OCI-LY7 (cell line): ENCODE results near the gene RNF213. TPM values are rescaled to one million over a fixed set of nuclear protein-coding genes. Genes with fewer than 3 reads are reported as not detected.

ENCODE experiments used
- BruUV-seq: library from RNA; stranded (reverse); fragments of 400-500 nt; replicated peaks from 2 replicates; lab custom pipeline; 2021; lab: Mats Ljungman, UMichigan
- CTCF ChIA-PET: fragments of 300-600 bp; sonication (Branson Sonifier 250); formaldehyde crosslinking; loops from one replicate; lab custom pipeline; 2022; ENCODE audit warnings: antibody characterized with exemption; ENCODE audit not compliant: unreplicated experiment; lab: Charles Lee
- POLR2A ChIA-PET: fragments of 300-600 bp; sonication (Branson Sonifier 250); formaldehyde crosslinking; loops from one replicate; lab custom pipeline; 2022; ENCODE audit warnings: antibody characterized with exemption; lab: Charles Lee
- DNase-seq: peaks from one replicate; pipeline ENCODE4 v3.0.0-alpha.2; 2015; ENCODE audit warnings: low spot score
- H2AFZ ChIP-seq: fragments of 200-600 bp; sonication (generic), shearing (Covaris generic); 2 replicates; pipeline ENCODE4 v1.6.1; 2014; ENCODE audit warnings: mild to moderate bottlenecking, antibody characterized with exemption, low read length, moderate library complexity
- H3K27ac ChIP-seq: fragments of 200-600 bp; sonication (generic); 2 replicates; pipeline ENCODE4 v1.5.1; 2014; ENCODE audit warnings: mixed run types, low read depth, mild to moderate bottlenecking, moderate library complexity, low read length, inconsistent platforms; ENCODE audit not compliant: poor library complexity, severe bottlenecking
- H3K36me3 ChIP-seq: fragments of 200-600 bp; sonication (generic); 2 replicates; pipeline ENCODE4 v1.6.1; 2014; ENCODE audit warnings: mild to moderate bottlenecking, antibody characterized with exemption, low read length, moderate library complexity, mixed read lengths; ENCODE audit not compliant: insufficient read depth
- H3K4me1 ChIP-seq: fragments of 200-600 bp; sonication (generic); 2 replicates; pipeline ENCODE4 v1.5.1; 2014; ENCODE audit warnings: mild to moderate bottlenecking, low read length; ENCODE audit not compliant: insufficient read depth, poor library complexity, severe bottlenecking
- H3K4me2 ChIP-seq: fragments of 200-600 bp; sonication (generic); 2 replicates; pipeline ENCODE4 v1.6.1; 2014; ENCODE audit warnings: mild to moderate bottlenecking, low read length
- H3K4me3 ChIP-seq: fragments of 200-600 bp; sonication (generic); 2 replicates; pipeline ENCODE4 v1.5.1; 2014; ENCODE audit warnings: mild to moderate bottlenecking, low read depth, low read length; ENCODE audit not compliant: poor library complexity, severe bottlenecking
- H3K79me2 ChIP-seq: fragments of 200-600 bp; sonication (generic); 2 replicates; pipeline ENCODE4 v1.6.1; 2016; ENCODE audit warnings: low read depth, mild to moderate bottlenecking, low read length, moderate library complexity, mixed read lengths; ENCODE audit not compliant: insufficient read depth
- H3K9me2 ChIP-seq: fragments of 200-600 bp; sonication (generic); 2 replicates; pipeline ENCODE4 v1.6.1; 2016; ENCODE audit warnings: mild to moderate bottlenecking, low read length, mixed read lengths; ENCODE audit not compliant: insufficient read depth
- H3K9me3 ChIP-seq: fragments of 200-600 bp; sonication (generic); 2 replicates; pipeline ENCODE4 v1.6.1; 2014; ENCODE audit warnings: mild to moderate bottlenecking, mixed run types, low read length, mixed read lengths
- H4K20me1 ChIP-seq: fragments of 200-600 bp; sonication (generic); 2 replicates; pipeline ENCODE4 v1.6.1; 2014; ENCODE audit warnings: mild to moderate bottlenecking, antibody characterized with exemption, low read length, moderate library complexity, mixed read lengths; ENCODE audit not compliant: insufficient read depth
- CTCF ChIP-seq: fragments of 200-600 bp; sonication (generic); conservative IDR thresholded peaks from 2 replicates; pipeline ENCODE4 v1.5.1; 2014; ENCODE audit warnings: mild to moderate bottlenecking, antibody characterized with exemption, low read length, moderate library complexity, mixed read lengths
- EZH2phosphoT487 ChIP-seq: fragments of 200-600 bp; sonication (generic); IDR thresholded peaks from 2 replicates; pipeline ENCODE4 v1.6.1; 2018; ENCODE audit warnings: low read depth, borderline replicate concordance, mild to moderate bottlenecking, mixed run types, antibody characterized with exemption, low read length, moderate library complexity, mixed read lengths
- intact Hi-C: fragments of 100-400 bp; cut with micrococcal nuclease; formaldehyde crosslinking; loops from one replicate; pipeline ENCODE4 v1.10.0; 2022; ENCODE audit not compliant: unreplicated experiment
- total RNA-seq, 2 experiments: library from RNA; depleted of rRNA in 1 of 2; stranded (reverse); fragments of >200 nt in 1 of 2; shearing (Covaris generic) in 1 of 2; gene quantifications; 2 replicates each; pipeline ENCODE4 v1.2.3, GENCODE V29; 2014 to 2022

RNF213 gene
- total RNA-seq, 2 experiments from 2014 or later: 58.8 to 68.6 TPM

GRCh38 chr17:80374732-80375585, 114.3 kb downstream of the RNF213 start:
- ChIA-PET POLR2A (no interaction called here), CTCF (no interaction called here)
- Histone ChIP-seq H3K36me3 (peaks cover 15% of the 10 kb centered on the region; the same call in 1 of the 2 replicates), H3K4me1 (no peaks in the 10 kb centered on the region), H3K27ac (no peak overlapping the region), H3K9me2 (no peaks in the 10 kb centered on the region), H3K4me2 (no peak overlapping the region), H3K4me3 (no peak overlapping the region), H3K9me3 (no peaks in the 10 kb centered on the region), H2AFZ (no peak overlapping the region), H4K20me1 (no peaks in the 10 kb centered on the region), H3K79me2 (no peaks in the 10 kb centered on the region)
- TF ChIP-seq CTCF: no peak
- no peak for DNase-seq
- intact Hi-C loops: no loop called here
- BruUV-seq: no TSS peak

- no TSS peak for BruUV-seq
- peaks cover 10% of the 10 kb centered on the region; the same call in 1 of the 2 replicates for H3K36me3 ChIP-seq
- DNase-seq: no peak
These were observed 115.9 kb downstream of the RNF213 start for GRCh38 chr17:80376531-80376930.

More at GRCh38 chr17:80376531-80376930, 115.9 kb downstream of the RNF213 start:
- no peaks in the 10 kb centered on the region for H4K20me1 ChIP-seq
- no peaks in the 10 kb centered on the region for H3K9me2 ChIP-seq
- CTCF ChIA-PET: no interaction called here
- POLR2A ChIA-PET: no interaction called here
- no peak overlapping the region for H3K4me3 ChIP-seq
- no peaks in the 10 kb centered on the region for H3K4me1 ChIP-seq
- no peak overlapping the region for H3K4me2 ChIP-seq
- intact Hi-C loops: no loop called here
- H3K9me3 ChIP-seq: no peaks in the 10 kb centered on the region
- H2AFZ ChIP-seq: no peak overlapping the region
- no peaks in the 10 kb centered on the region for H3K79me2 ChIP-seq
- TF ChIP-seq EZH2phosphoT487 (no peak), CTCF (no peak)
- no peak overlapping the region for H3K27ac ChIP-seq
